Activated T-cell treated with anti-CD3 and anti-CD28 coated beads for 1 hour (primary cell): ENCODE results near the gene PAK4.
A peak's percentile ranks its signal among the peaks of the same experiment; 100 is the strongest.
"Not testable (repeated sequence)": the region's sequence is repeated elsewhere in the genome, so short reads cannot be mapped to it uniquely, and the experiment has no call there.

Experiments used
- DNase-seq: peaks from one replicate; pipeline ENCODE4 v3.0.0-alpha.2; 2020; ENCODE audit warnings: low read depth

The PAK4 gene

DNA sequence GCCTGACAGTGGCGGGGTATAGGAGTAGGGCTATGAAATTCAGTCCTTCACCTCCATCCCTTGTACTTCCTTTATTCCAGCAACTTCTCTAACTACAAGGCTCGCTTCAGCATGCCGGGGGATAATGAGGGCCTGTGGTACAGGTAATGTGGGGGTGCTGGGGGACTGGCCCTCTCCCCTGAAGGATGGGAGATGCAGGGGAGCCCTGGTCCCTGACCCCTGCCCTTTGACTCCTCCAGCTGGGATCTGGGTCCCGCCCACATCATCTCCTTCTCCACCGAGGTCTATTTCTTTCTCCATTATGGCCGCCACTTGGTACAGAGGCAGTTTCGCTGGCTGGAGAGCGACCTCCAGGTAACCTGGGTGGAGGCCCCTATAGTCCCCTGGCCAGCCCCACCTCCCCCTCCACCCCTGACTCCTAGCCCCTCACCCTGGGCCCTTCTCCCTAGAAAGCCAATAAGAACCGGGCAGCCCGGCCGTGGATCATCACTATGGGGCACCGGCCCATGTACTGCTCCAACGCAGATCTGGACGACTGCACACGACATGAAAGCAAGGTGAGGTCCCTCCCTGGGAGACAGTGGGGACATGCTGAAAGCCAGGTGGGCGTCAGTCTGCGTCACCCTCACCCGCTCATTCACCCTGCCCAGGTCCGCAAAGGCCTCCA, 25.0 kb upstream of the PAK4 start:
- no peak for DNase-seq

DNA sequence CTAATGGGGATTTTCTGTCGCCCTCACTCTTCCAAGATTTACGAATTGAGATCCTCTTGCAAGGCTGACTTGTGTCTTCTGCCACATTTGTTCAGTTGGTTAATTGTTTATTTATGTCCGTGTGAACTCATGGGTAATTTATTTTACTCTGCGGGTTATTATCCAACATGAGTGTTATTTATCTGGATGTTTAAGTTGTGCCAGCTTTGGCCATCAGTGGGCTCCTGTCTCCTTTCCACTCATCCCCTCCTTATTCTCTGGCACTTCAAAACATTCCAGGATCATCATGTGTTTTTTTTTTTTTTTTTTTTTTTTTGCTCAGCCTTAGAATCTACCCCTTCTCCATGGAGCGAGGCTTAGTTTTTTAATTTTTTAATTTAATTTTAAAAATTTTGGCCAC, 22.4 kb upstream of the PAK4 start:
- no peak for DNase-seq

DNA sequence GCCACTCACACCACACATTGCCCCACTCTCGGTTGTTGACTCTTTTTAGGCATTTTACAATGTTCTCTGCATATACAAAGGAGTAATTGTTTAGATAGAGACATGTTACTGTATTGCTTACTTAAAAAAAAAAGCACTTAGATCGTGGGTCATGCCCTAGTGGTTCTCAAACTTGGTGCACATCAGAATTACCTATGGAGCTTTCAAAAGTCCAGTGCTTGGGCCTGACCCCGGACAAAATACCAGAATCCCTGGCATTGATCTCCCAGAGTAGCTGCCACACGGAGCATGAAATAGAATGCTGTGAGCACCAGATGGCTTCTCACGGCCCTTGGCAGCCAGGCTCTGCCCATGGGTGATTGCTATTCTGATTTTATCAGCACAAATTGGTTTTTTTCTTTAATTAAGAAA, 21.4 kb upstream of the PAK4 start:
- no peak for DNase-seq

DNA sequence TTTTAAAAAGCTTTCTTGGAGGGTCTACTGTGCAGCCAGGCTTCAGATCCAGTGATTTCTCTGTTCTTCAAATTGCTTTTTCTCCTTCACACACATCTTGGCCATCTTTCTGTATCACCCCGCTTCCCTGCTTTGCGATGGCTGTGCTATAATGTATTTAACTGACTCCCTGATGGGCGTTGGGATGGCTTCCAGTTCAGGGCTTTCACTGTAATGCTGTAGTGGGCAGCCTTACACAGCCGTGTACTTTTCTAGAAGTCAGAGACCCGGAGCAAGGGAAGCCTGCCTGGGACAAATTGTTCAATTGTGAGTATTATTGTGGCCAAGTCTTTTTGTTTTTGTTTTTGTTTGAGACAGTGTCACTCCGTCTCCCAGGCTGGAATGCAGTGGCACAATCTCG, 19.4 kb upstream of the PAK4 start:
- DNase-seq = no peak

DNA sequence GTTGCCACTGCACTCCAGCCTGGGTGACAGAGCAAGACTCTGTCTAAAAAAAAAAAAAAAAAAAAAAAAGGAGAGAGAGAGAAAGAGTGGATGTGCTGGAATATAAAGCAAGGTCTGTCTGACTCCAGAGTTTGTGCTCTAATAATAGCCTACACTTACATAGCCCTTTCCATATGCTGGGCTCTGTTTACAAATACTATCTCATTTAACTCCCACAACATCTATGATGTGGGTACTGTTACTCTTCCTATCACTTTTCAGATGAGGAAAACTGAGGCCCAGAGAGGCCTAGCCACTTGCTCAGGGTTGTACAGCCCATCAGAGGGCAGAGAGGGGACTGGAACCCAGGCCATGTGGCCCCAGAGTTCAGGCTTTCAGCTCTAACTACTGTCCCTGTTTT, 15.9 kb upstream of the PAK4 start:
- no peak for DNase-seq

DNA sequence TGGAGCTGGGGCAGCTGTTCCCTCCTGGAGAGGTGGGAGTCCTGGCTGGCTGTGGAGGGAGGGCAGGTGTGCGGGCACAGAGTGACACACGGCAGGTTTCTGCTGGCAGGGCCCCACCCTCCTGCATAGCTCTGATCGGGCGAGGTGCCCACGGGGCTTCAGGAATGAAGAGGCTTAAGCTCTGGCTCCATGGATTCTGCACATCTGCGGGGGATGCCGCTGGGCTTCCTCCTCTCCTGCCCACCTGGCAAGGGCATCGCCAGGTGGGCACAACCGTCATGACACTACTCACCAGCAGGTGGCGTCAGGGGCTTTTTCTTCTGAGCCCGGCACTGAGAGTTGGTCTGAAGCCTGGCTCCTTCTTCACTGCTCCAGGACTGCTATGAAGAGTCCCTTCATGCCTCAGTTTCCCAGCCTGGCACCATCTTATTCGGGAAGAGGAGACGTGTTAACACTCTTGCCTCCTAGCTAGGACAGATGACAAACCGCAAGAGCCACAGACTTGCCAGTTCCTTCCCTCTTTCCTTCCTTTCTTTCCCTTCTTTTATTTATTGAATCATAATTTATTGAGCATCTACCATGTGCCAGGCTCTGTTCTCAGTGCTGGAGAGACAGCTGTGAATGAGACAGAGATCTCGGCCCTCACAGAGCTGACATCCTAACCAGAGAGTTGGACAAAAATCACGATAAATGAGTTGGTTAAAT, 15.2 kb upstream of the PAK4 start:
- DNase-seq = peak; percentile 80

DNA sequence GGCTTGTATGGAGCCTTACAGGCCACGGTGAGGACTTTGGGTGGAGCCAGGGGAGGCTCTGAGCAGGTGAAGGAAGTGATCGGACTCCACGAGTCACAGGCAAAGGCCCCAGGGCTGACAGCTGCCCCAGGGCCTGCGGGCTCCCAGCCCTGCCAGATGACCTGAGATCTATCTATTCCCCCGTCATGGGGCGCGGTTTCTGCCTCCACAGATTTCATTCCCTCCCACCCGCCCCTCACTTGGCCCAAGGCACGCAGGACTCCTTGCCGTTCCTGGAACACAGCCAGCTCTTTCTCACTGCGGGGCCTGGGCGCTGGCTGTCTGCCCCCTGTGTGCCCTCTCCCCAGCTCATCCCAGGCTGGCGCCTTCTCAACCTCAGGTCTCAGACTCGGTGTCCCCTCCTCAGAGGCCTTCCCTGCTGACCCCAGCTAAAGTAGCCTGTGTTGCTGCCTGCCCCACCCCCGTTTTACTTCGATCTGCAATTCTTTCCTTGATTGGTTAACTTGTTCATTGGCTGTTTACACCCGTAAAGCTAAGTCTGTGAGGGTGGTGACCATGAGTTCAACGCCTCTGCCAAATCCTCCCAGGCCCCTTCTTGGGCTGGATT, 13.9 kb upstream of the PAK4 start:
- DNase-seq = no peak

DNA sequence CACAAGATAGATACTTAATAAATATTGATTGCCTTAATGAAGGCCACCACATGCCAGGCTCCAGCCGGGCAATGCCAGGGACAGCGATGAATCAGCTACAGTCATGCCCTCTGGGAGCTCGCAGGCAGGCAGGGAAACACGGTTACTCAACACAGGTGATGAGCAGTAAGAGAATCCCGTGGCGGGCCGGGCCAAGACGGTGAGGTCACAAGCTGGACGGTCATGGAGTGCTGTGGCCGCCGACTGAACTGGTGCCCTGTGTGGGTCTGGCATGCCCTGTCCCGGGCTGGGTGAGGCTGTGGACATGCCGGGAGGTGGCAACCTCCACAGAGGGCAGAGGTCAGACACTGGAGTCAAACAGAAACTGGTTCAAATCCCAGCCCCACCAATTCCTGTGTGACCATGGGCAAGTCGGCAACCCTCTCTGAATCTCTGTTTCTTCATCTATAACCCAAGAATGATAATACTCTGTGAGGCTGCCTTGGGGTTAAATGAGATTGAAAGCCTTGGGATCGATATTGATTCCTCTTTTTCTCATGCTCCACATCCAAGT, 13.2 kb upstream of the PAK4 start:
- DNase-seq = no peak

DNA sequence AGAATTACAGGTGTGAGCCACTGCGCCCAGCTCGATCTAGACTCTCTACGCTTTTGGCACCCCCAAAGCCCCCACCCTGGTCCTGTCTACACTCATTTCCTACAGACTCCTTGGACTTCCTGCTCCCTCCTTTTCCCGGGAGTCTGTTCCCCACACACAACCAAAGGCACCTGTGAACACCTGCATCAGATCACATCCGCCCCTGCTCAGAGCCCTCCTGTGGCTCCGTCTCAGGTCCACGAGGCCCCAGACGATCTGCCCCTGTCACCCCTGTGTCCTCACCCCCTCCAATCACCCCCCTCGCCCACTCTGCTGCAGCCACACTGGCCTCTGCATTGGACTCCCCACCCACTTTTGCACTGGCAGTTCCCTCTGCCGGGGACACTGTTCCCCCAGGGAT, 12.4 kb upstream of the PAK4 start:
- no peak for DNase-seq

DNA sequence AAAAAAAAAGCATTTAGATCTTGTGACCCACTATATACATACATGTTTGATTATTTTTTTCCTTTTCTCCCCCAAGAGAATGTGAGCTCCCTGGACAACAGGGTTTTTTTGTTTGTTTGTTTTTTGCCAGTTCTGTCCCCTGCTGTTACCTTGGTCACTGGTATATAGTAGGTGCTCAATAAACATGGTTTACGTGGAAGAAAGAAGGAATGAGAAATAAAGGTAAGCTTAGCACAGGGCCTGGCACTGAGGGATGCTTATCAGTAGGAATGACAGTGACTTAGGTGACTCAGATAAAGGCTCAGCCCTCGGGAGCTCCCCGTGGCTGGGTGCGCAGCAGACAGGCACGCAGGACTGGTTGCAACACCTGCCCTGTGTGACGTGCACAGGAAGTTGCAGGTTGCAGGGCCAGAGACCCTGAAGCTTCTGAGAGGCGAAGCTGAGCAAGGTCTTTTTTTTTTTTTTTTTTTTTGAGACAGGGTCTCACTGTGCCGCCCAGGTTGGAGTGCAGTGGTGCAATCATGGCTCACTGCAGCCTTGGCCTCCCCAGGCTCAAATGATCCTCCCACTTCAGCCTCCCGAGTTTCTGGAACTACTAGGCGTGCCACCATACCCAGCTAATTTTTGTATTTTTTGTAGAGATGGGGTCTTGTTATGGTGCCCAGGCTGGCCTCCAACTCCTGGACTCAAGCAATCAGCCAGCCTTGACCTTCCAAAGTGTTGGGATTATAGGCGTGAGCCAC, 10.3 kb upstream of the PAK4 start:
- no peak for DNase-seq

DNA sequence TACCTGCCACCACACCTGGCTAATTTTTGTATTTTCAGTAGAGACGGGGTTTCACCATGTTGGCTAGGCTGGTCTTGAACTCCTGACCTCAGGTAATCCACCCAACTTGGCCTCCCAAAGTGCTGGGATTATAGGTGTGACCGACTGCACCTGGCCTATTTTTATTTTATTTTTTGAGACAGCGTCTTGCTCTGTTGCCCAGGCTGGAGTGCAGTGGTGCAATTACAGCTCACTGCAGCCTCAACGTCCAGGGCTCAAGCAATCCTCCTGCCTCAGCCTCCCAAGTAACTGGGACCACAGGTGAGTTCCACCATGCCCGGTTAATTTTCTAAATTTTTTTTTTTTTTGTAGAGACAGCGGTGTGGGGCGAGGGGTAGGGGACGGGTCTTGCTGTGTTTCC, 8.6 kb upstream of the PAK4 start:
- not testable (repeated sequence) for DNase-seq

DNA sequence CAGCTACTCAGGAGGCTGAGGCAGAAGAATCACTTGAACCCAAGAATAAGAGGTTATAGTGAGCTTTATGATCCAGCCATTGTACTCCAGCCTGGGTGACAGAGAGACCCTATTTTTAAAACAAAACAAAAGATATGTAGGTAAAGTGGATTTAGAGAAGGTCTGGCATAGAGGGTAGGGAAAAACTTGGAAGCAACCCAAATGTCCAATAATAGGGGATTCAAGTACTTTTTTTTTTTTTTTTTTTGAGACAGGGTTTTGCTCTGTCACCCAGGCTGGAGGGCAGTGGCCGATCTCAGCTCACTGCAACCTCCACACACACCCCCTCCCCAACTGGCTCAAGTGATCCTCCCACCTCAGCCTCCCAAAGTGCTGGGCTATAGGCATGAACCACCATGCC, 5.8 kb upstream of the PAK4 start:
- DNase-seq = no peak

DNA sequence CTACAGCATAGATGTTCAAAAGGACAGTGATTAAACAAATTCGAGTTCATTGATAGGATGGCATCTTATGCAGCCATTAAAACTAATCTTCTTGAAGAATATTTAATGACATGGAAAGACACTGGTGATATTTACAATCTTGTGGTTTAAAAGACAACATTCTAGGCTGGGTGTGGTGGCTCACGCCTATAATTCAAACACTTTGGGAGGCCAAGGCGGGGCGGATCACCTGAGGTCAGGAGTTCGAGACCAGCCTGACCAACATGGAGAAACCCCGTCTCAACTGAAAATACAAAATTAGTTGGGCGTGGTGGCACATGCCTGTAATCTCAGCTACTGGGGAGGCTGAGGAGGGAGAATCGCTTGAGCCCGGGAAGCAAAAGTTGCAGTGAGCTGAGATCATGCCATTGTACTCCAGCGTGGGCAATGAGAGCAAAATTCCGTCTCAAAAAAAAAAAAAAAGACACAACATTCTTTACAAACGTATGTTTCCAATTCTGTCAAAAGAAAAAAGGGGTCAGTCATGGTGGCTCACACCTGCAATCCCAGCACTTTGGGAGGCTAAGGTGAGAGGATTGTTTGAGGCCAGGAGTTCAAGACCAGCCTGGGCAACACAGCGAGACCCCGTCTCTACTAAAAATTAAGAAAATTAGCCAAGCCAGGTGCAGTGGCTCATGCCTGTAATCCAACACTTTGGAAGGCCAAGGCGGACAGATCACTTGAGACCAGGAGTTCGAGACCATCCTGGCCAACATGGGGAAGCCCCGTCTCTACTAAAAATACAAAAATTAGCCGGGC, 2.5 kb upstream of the PAK4 start:
- DNase-seq = no peak

DNA sequence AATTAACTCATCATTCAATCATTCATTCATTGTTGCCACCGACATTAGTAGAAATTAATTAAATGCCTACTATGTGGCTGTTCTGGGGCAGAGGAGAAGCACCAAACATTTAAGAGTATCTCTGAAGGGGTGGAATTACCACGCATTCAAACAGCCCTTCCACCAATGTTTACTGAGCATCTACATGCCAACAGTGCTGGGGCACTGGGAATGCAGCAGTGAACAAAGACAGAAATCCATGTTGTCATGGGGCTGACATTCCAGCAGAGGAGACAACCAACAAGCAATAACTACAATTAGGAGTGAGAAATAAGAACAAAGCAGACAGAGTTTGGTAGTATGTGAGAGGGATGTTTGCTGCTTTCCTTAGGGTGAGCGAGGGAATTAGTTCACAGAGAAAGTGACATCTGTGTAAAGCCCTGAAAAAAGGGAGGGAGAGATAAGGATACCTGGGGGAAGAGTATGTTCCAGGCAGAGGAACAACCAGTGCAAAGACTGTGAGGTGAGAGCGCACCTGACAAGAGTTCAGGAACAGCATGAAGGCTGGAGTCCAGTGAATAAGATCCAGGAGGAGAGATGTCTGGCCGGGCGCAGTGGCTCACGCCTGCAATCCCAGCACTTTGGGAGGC, 1.3 kb upstream of the PAK4 start:
- no peak for DNase-seq

DNA sequence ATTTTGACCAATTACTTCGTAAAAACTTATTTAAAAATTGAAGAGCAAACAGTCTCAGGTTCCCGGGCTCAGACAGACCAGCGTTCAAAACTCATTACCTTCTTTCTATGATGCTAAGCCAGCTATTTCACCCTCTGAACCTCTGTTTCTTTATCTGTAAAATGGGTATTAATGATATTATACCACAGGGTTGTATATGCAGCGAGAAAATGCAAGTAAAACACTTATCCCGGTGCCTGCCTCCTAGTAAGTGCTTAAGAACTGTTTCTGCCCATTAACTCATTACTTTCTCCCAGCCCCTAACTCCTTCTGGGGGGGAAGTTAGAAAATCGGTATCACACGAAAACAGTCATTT, 410 bp upstream of the PAK4 start:
- DNase-seq = no peak

DNA sequence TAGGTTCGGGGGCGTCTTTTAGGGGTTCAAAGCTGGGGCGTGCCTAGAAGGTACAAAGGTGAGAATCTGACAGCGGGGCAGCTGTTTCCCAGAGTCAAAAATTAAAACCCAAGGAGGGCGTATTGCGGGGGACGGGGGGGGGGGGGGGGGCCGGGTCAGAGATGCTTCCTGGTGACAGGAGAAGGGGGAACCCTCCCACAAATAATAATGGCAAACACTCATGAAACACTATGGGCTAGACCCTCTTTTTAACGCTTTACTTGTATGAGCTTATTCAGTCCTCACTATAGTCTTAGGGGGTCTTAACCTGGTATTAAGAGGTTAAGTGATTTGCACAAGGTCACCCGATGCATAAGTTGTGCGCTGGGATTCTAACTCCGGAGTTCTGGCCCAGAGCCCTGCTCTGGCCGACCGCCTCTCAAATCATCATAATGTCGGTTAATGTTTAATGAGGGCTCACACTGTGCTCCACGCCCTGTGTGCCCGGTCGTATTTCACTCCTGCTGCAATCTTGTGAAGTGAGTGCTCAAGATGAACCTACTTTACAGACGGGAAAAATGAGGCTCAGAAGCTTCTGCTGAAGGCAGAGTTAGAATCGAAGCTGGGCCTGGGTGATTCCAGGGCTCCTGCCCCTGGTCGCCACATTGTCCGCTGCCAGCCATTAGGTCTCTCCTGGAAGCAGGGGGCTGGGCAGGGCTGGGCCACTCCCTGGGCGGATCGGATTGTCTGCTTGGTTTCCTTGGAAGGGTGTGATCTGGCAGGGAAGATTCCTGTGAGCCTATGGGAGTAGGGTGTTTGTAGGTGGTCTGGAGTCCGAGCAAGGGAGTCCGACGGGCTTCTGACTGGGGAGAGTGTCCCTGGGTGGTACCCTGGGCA, 964 bp downstream of the PAK4 start:
- DNase-seq = no peak

DNA sequence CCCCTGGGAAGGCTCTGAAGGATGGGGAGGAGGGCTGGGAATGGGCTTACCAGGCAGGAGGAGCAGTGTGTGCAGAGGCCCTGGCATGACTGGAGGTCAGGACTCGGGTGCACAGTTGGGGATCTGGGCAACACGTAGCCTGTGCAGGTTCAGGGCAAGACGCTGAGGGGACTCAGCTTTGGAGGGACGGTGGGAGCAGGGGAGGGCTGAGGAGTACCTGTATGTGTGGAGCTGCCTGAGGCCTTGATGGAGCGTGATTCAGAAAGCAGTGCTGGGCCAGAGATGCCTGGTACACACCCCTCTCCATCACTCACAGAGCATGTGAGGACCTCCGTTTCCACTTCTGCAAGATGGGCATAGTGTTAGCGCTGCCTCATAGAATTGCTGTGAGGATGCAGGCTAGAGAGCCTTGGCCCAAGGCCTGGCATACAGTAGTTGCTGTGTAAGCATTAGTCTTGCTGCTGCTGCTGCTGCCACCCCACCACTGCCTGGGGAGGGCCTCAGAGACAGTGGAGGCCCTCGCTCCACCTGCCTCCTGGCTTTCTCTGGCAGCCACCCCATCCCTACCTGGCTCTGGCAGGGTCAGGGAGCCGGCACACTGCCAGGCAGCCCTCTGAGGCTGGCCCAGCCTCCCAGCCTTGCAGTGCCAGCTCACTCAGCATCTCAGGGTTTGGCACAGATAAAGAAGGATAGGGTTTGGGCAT, 2.4 kb downstream of the PAK4 start:
- DNase-seq = no peak

DNA sequence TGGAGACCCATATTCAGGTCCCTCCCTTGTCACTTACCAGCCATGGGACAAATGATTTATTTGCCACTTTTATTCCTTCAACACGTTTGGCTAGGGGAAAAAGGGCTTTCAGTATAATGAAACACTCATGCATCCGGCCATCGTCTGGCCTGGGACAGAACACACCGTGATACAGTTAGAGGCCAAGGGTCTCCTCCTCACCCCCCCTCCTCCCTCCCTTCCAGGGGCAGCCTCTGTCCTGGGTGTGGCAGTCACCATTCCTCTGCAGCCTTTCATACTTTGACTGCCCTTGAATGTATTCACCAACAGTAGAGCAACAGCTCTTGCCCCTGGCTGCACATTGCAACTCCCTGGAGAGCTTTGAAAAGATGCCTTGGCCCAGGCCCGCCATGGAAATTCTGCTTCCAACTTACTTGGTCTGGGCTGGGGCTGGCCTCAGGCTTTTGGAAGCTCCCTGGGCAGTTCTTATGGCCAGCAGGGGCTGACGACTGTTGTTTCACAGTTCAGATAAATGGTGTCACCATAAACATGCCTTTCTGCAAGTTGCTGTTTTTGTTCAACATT, 3.0 kb downstream of the PAK4 start:
- no peak for DNase-seq

DNA sequence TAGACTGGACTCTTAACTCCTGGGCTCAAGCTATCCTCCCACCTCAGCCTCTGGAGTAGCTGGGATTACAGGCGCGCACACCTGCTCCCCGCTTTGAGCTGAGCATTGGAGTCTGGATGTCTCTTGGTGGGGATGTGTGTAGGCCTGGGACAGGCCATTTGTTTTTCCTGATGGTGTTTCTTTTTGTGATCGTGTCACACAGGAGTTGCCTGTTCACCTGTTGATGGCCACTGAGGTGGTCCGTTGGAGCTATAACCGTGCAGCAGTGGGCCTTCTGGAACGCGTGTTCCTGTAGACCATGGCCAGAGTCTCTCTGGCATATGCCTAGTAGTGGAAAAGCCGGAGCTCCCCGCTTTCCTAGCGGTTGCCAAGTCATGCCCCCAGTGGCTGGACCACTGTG, 3.5 kb downstream of the PAK4 start:
- DNase-seq = no peak
